HTR-8/SVneo (cell line): ENCODE data around the gene CAVIN1.
"Not testable (repeated sequence)": the region's sequence is repeated elsewhere in the genome, so short reads cannot be mapped to it uniquely, and the experiment has no call there.

Experiments used
- DNase-seq: peaks from one replicate; pipeline ENCODE4 v3.0.0; 2011; ENCODE audit warnings: low spot score, mixed read lengths; ENCODE audit not compliant: insufficient read length
- FAIRE-seq: peaks from 2 replicates; lab custom pipeline; 2011; peaks lifted over from hg19 to GRCh38; lab: Jason Lieb, UNC

CAVIN1 gene

GRCh38 chr17:42409523-42410318, 13.3 kb downstream of the CAVIN1 start:
- FAIRE-seq = peak; percentile 97
- DNase-seq = peak; percentile 91

GRCh38 chr17:42408061-42408460, 15.0 kb downstream of the CAVIN1 start:
- DNase-seq (no peak), FAIRE-seq (no peak)

- FAIRE-seq = peak; percentile 77
Measured at GRCh38 chr17:42407289-42407836, 15.7 kb downstream of the CAVIN1 start.

GRCh38 chr17:42406615-42407288, 16.3 kb downstream of the CAVIN1 start:
- DNase-seq (no peak), FAIRE-seq (no peak)

More at GRCh38 chr17:42407289-42407836, 15.7 kb downstream of the CAVIN1 start:
- DNase-seq = peak; percentile 81

- FAIRE-seq = no peak
- DNase-seq = no peak
Measured at GRCh38 chr17:42405963-42406495, 17.0 kb downstream of the CAVIN1 start.

GRCh38 chr17:42405076-42405475, 18.0 kb downstream of the CAVIN1 start:
- DNase-seq = no peak
- FAIRE-seq = no peak

- DNase-seq = no peak
- FAIRE-seq = no peak
Measured at GRCh38 chr17:42404326-42405055, 18.6 kb downstream of the CAVIN1 start.

- DNase-seq (no peak), FAIRE-seq (no peak)
Measured at GRCh38 chr17:42403150-42403549, 19.9 kb downstream of the CAVIN1 start.

- DNase-seq = no peak
- no peak for FAIRE-seq
Measured at GRCh38 chr17:42402117-42402516, 20.9 kb downstream of the CAVIN1 start.

GRCh38 chr17:42400844-42401375, 22.1 kb downstream of the CAVIN1 start:
- not testable (repeated sequence) for FAIRE-seq, DNase-seq

- FAIRE-seq (no peak), DNase-seq (no peak)
Measured at GRCh38 chr17:42399948-42400843, 22.9 kb downstream of the CAVIN1 start.

GRCh38 chr17:42399121-42399520, 23.9 kb downstream of the CAVIN1 start:
- FAIRE-seq (no peak), DNase-seq (no peak)

- not testable (repeated sequence) for FAIRE-seq
Measured at GRCh38 chr17:42395601-42396000, 27.5 kb downstream of the CAVIN1 start.

GRCh38 chr17:42394838-42395237, 28.2 kb downstream of the CAVIN1 start:
- DNase-seq (no peak), FAIRE-seq (no peak)

More at GRCh38 chr17:42395601-42396000, 27.5 kb downstream of the CAVIN1 start:
- not testable (repeated sequence) for DNase-seq

GRCh38 chr17:42392692-42393415, 30.2 kb downstream of the CAVIN1 start:
- FAIRE-seq = no peak
- DNase-seq = no peak

GRCh38 chr17:42391439-42391838, 31.6 kb downstream of the CAVIN1 start:
- FAIRE-seq, DNase-seq: not testable (repeated sequence)

GRCh38 chr17:42389899-42390298, 33.2 kb downstream of the CAVIN1 start:
- DNase-seq (no peak), FAIRE-seq (no peak)

- FAIRE-seq (no peak), DNase-seq (no peak)
Measured at GRCh38 chr17:42389135-42389417, 34.0 kb downstream of the CAVIN1 start.
